Neuronal stem cell (in vitro differentiated cells): ENCODE measurements around the gene FOXN1.
"Not testable (repeated sequence)": the region's sequence is repeated elsewhere in the genome, so short reads cannot be mapped to it uniquely, and the experiment has no call there.

Source experiments
- DNase-seq: peaks from one replicate; pipeline ENCODE4 v3.0.0-alpha.2; 2013; ENCODE audit warnings: low spot score
- H2AFZ ChIP-seq: one replicate; pipeline ENCODE4 v1.6.1; 2013; ENCODE audit warnings: mild to moderate bottlenecking, low read length, inconsistent platforms
- H2AK5ac ChIP-seq: 2 replicates; pipeline ENCODE4 v1.6.1; 2013; ENCODE audit warnings: low read depth, mild to moderate bottlenecking, inconsistent platforms, low read length, moderate library complexity, mixed read lengths
- H2BK120ac ChIP-seq: 2 replicates; pipeline ENCODE4 v1.6.1; 2013; ENCODE audit warnings: low read depth, mild to moderate bottlenecking, inconsistent platforms, low read length, moderate library complexity, mixed read lengths
- H2BK12ac ChIP-seq: one replicate; pipeline ENCODE4 v1.6.1; 2013; ENCODE audit warnings: low read length, inconsistent platforms
- H2BK15ac ChIP-seq: 2 replicates; pipeline ENCODE4 v1.6.1; 2013; ENCODE audit warnings: mild to moderate bottlenecking, low read length, inconsistent platforms, mixed read lengths
- H2BK5ac ChIP-seq: one replicate; pipeline ENCODE4 v1.6.1; 2013; ENCODE audit warnings: inconsistent platforms, mild to moderate bottlenecking, low read length, moderate library complexity
- H3K14ac ChIP-seq: one replicate; pipeline ENCODE4 v1.6.1; 2013; ENCODE audit warnings: low read length, inconsistent platforms
- H3K18ac ChIP-seq: 2 replicates; pipeline ENCODE4 v1.6.1; 2013; ENCODE audit warnings: low read length, inconsistent platforms
- H3K23ac ChIP-seq: 2 replicates; pipeline ENCODE4 v1.6.1; 2013; ENCODE audit warnings: low read depth, mild to moderate bottlenecking, mixed read lengths, low read length, inconsistent platforms; ENCODE audit not compliant: poor library complexity
- H3K27ac ChIP-seq: replicated peaks from 3 replicates; pipeline ENCODE4 v1.5.1; 2013; ENCODE audit warnings: low read length, inconsistent platforms
- H3K27me3 ChIP-seq, 3 experiments: 2 replicates each; pipeline ENCODE4 v1.6.1; 2013; ENCODE audit warnings: low read length in 3 of 3, mild to moderate bottlenecking in 2 of 3, inconsistent platforms in 1 of 3, low read depth in 1 of 3, mixed read lengths in 1 of 3, moderate library complexity in 1 of 3; ENCODE audit not compliant: control insufficient read depth in 3 of 3, insufficient read depth in 3 of 3
- H3K36me3 ChIP-seq, 2 donors: replicated peaks in 1 of 2; 2 replicates each; pipeline ENCODE4 v1.6.1; 2013; ENCODE audit warnings: low read length in 2 of 2; ENCODE audit not compliant: control insufficient read depth in 2 of 2, insufficient read depth in 2 of 2
- H3K4ac ChIP-seq: 2 replicates; pipeline ENCODE4 v1.6.1; 2013; ENCODE audit warnings: inconsistent platforms, mild to moderate bottlenecking, low read length, moderate library complexity
- H3K4me1 ChIP-seq, 2 donors: 1 replicate in 1 of 2; 2 replicates in 1 of 2; pipeline ENCODE4 v1.6.1; 2013; ENCODE audit warnings: low read length in 2 of 2, low read depth in 1 of 2; ENCODE audit not compliant: control insufficient read depth in 2 of 2, insufficient read depth in 1 of 2
- H3K4me2 ChIP-seq: one replicate; pipeline ENCODE4 v1.6.1; 2013; ENCODE audit warnings: mild to moderate bottlenecking, low read length, inconsistent platforms; ENCODE audit not compliant: insufficient read depth, poor library complexity, severe bottlenecking
- H3K4me3 ChIP-seq, 2 donors: 2 replicates each; pipeline ENCODE4 v1.5.1; 2013; ENCODE audit warnings: low read length in 2 of 2, mild to moderate bottlenecking in 2 of 2, inconsistent platforms in 1 of 2, moderate library complexity in 1 of 2
- H3K79me1 ChIP-seq: one replicate; pipeline ENCODE4 v1.6.1; 2013; ENCODE audit warnings: low read depth, mild to moderate bottlenecking, inconsistent platforms, low read length, moderate library complexity
- H3K9ac ChIP-seq: one replicate; pipeline ENCODE4 v1.6.1; 2013; ENCODE audit warnings: mild to moderate bottlenecking, low read depth, low read length, inconsistent platforms; ENCODE audit not compliant: poor library complexity
- H3K9me3 ChIP-seq, 2 donors: replicated peaks in 1 of 2; 2 replicates each; pipeline versions ENCODE3 to v1.6.1; 2013; ENCODE audit warnings: low read length in 2 of 2, mild to moderate bottlenecking in 2 of 2, inconsistent platforms in 1 of 2, low read depth in 1 of 2, mixed read lengths in 1 of 2, moderate library complexity in 1 of 2; ENCODE audit not compliant: control insufficient read depth in 2 of 2, insufficient read depth in 1 of 2
- H4K8ac ChIP-seq: one replicate; pipeline ENCODE4 v1.6.1; 2013; ENCODE audit warnings: low read depth, mild to moderate bottlenecking, inconsistent platforms, low read length, moderate library complexity
- H4K91ac ChIP-seq: one replicate; pipeline ENCODE4 v1.6.1; 2013; ENCODE audit warnings: low read length, low read depth, mild to moderate bottlenecking, inconsistent platforms; ENCODE audit not compliant: poor library complexity
- WGBS, 2 donors: extraction: QIAGEN DNeasy Blood & Tissue Kit; methylation state at CpG; one replicate each; pipeline ENCODE4 v1.1.7; 2013; ENCODE audit warnings: missing lambda C conversion rate in 2 of 2, mixed read lengths in 1 of 2; ENCODE audit not compliant: insufficient read length in 2 of 2, insufficient replicate concordance in 1 of 2; ENCODE audit errors: extremely low coverage in 2 of 2; 5-methylcytosine and 5-hydroxymethylcytosine counted together

The FOXN1 gene

GRCh38 chr17:28522281-28522680 is 16.1 kb downstream of the FOXN1 start:
- Histone ChIP-seq H3K27me3 (peaks cover 0 to 37% (median 0%) of the 10 kb centered on the region in 3 experiments), H3K4me1 (peaks cover 9 to 15% of the 10 kb centered on the region in 2 donors)
- not testable (repeated sequence) for H3K18ac ChIP-seq, H2AK5ac ChIP-seq, H2AFZ ChIP-seq, H3K27ac ChIP-seq, H2BK5ac ChIP-seq, H2BK120ac ChIP-seq, H3K9ac ChIP-seq, H3K23ac ChIP-seq, H2BK12ac ChIP-seq, H3K9me3 ChIP-seq, H2BK15ac ChIP-seq, H3K14ac ChIP-seq, H3K4me2 ChIP-seq, H3K79me1 ChIP-seq, H3K4me3 ChIP-seq, H4K8ac ChIP-seq, H4K91ac ChIP-seq, H3K4ac ChIP-seq, DNase-seq, H3K36me3 ChIP-seq
- WGBS, 2 donors = no CpG with 5 or more reads among the region's 4 CpGs

- H3K4me3 ChIP-seq = no peak overlapping the region
- no peak overlapping the region for H3K27ac ChIP-seq
- no peak overlapping the region for H3K23ac ChIP-seq
- no peaks in the 10 kb centered on the region for H3K9me3 ChIP-seq
- H3K27me3 ChIP-seq = peaks cover 0 to 37% (median 0%) of the 10 kb centered on the region in 3 experiments
- WGBS, 2 donors = no CpG with 5 or more reads among the region's 6 CpGs
- H3K18ac ChIP-seq = peak overlapping the region; percentile 36
- no peaks in the 10 kb centered on the region for H3K36me3 ChIP-seq
- H3K4ac ChIP-seq = no peak overlapping the region
- no peaks in the 10 kb centered on the region for H3K79me1 ChIP-seq
- peak overlapping the region; percentile 97 for H3K14ac ChIP-seq
- no peak overlapping the region for H2BK120ac ChIP-seq
- no peak overlapping the region for H2AFZ ChIP-seq
- no peak overlapping the region for H3K9ac ChIP-seq
- peaks cover 9 to 18% of the 10 kb centered on the region in 2 donors for H3K4me1 ChIP-seq
- no peak overlapping the region for H2BK5ac ChIP-seq
- no peak overlapping the region for H3K4me2 ChIP-seq
- H4K91ac ChIP-seq = no peak overlapping the region
- no peak overlapping the region for H2BK12ac ChIP-seq
- H4K8ac ChIP-seq = no peak overlapping the region
- H2AK5ac ChIP-seq = peak overlapping the region; percentile 47
- DNase-seq = no peak
- H2BK15ac ChIP-seq = peak overlapping the region; percentile 82
These were observed 17.0 kb downstream of the FOXN1 start for GRCh38 chr17:28523186-28523585.

- no peaks in the 10 kb centered on the region for H3K36me3 ChIP-seq
- peaks cover 0 to 37% (median 0%) of the 10 kb centered on the region in 3 experiments for H3K27me3 ChIP-seq
- H2BK120ac ChIP-seq = no peak overlapping the region
- H3K18ac ChIP-seq = peak overlapping the region; percentile 40
- H3K9ac ChIP-seq = no peak overlapping the region
- no peak for DNase-seq
- H3K14ac ChIP-seq = no peak overlapping the region
- H2AK5ac ChIP-seq = peak overlapping the region; percentile 37
- no peak overlapping the region for H2BK15ac ChIP-seq
- no peak overlapping the region for H3K27ac ChIP-seq
- H3K9me3 ChIP-seq = no peaks in the 10 kb centered on the region
- no peak overlapping the region for H3K4me3 ChIP-seq
- H4K8ac ChIP-seq = no peak overlapping the region
- H4K91ac ChIP-seq = no peak overlapping the region
- no peak overlapping the region for H2AFZ ChIP-seq
- H2BK5ac ChIP-seq = no peak overlapping the region
- H3K23ac ChIP-seq = no peak overlapping the region
- no peaks in the 10 kb centered on the region for H3K79me1 ChIP-seq
- H3K4me2 ChIP-seq = no peak overlapping the region
- H3K4ac ChIP-seq = no peak overlapping the region
- no peak overlapping the region for H2BK12ac ChIP-seq
- H3K4me1 ChIP-seq = peaks cover 12 to 24% of the 10 kb centered on the region in 2 donors
- no CpG with 5 or more reads among the region's 15 CpGs for WGBS, 2 donors
These were observed 17.7 kb downstream of the FOXN1 start for GRCh38 chr17:28523876-28524275.

GRCh38 chr17:28524476-28525424 is 18.6 kb downstream of the FOXN1 start:
- H2BK5ac ChIP-seq = no peak overlapping the region
- WGBS, 2 donors = no CpG with 5 or more reads among the region's 25 CpGs
- H3K4me1 ChIP-seq = peaks cover 12 to 24% of the 10 kb centered on the region in 2 donors
- no peak overlapping the region for H3K4me3 ChIP-seq
- no peak overlapping the region for H3K23ac ChIP-seq
- no peak overlapping the region for H3K9ac ChIP-seq
- no peak overlapping the region for H4K91ac ChIP-seq
- H3K4ac ChIP-seq = no peak overlapping the region
- no peaks in the 10 kb centered on the region for H3K9me3 ChIP-seq
- no peak overlapping the region for H2BK120ac ChIP-seq
- H3K36me3 ChIP-seq = no peaks in the 10 kb centered on the region
- no peak overlapping the region for H3K4me2 ChIP-seq
- peak overlapping the region; percentile 70 for H3K18ac ChIP-seq
- peak overlapping the region; percentile 44 for H2AFZ ChIP-seq
- peak overlapping the region; percentile 89 for H2BK15ac ChIP-seq
- no peak overlapping the region for H4K8ac ChIP-seq
- H2BK12ac ChIP-seq = peak overlapping the region; percentile 66
- DNase-seq = no peak
- no peaks in the 10 kb centered on the region for H3K79me1 ChIP-seq
- H3K27me3 ChIP-seq = peaks cover 0 to 32% (median 0%) of the 10 kb centered on the region in 3 experiments
- H3K14ac ChIP-seq = peak overlapping the region; percentile 49
- no peak overlapping the region for H3K27ac ChIP-seq
- H2AK5ac ChIP-seq = peak overlapping the region; percentile 58
